Right atrium auricular region (tissue), 2 donors: Measurements from ENCODE around the gene ITPR1. TPM values are rescaled to one million over a fixed set of nuclear protein-coding genes. Genes with fewer than 3 reads are reported as not detected.

Experiments used
- DNase-seq: peaks from one replicate; pipeline ENCODE4 v3.0.0-alpha.2; 2019; ENCODE audit warnings: low spot score
- H3K27ac ChIP-seq, 2 donors: fragments of 200-600 bp; sonication (generic); 1 replicate in 1 of 2; 2 replicates in 1 of 2; pipeline ENCODE4 v1.5.1; 2016 to 2019
- H3K27me3 ChIP-seq, 2 donors: fragments of 200-600 bp; sonication (generic); one replicate each; pipeline versions ENCODE4 v1.5.1 to v1.6.0; 2017 to 2019
- H3K36me3 ChIP-seq: fragments of 200-600 bp; sonication (generic); one replicate; pipeline ENCODE4 v1.5.1; 2016
- H3K4me1 ChIP-seq, 2 donors: fragments of 200-600 bp; sonication (generic); one replicate each; pipeline versions ENCODE4 v1.5.1 to v1.6.0; 2017 to 2019
- H3K4me3 ChIP-seq, 2 donors: fragments of 200-600 bp; sonication (generic); 1 replicate in 1 of 2; 2 replicates in 1 of 2; pipeline ENCODE4 v1.5.1; 2017 to 2019; ENCODE audit warnings: mild to moderate bottlenecking in 1 of 2, moderate library complexity in 1 of 2
- H3K9me3 ChIP-seq, 2 donors: fragments of 200-600 bp; sonication (generic); one replicate each; pipeline ENCODE4 v1.5.1; 2019
- CTCF ChIP-seq, 2 donors: fragments of 200-600 bp; sonication (generic); IDR thresholded peaks; one replicate each; pipeline ENCODE4 v1.5.1; 2019; ENCODE audit warnings: antibody characterized with exemption in 2 of 2
- total RNA-seq, 2 donors: library from RNA; depleted of rRNA; stranded (reverse); fragments of >200 nt; gene quantifications; one replicate each; pipeline ENCODE4 v1.1.0, GENCODE V29; 2016

The ITPR1 gene
- total RNA-seq, 2 donors from 2014 or later = 36.7 to 42.5 TPM

GRCh38 chr3:4689021-4689420 is 195.9 kb downstream of the ITPR1 start:
- Histone ChIP-seq H3K4me3 (no peak overlapping the region), H3K36me3 (peaks cover 53% of the 10 kb centered on the region), H3K27ac (no peak overlapping the region), H3K27me3 (no peaks in the 10 kb centered on the region), H3K4me1 (no peaks in the 10 kb centered on the region), H3K9me3 (peaks cover 5 to 11% of the 10 kb centered on the region in 2 donors)
- no peak for TF ChIP-seq CTCF (IDR thresholded peaks at IDR 0.05)
- DNase-seq = no peak

- no peak for TF ChIP-seq CTCF (IDR thresholded peaks at IDR 0.05)
- DNase-seq = no peak
- Histone ChIP-seq H3K27me3 (no peaks in the 10 kb centered on the region), H3K27ac (no peak overlapping the region), H3K4me3 (no peak overlapping the region), H3K4me1 (no peaks in the 10 kb centered on the region), H3K36me3 (peaks cover 47% of the 10 kb centered on the region), H3K9me3 (peaks cover 5 to 11% of the 10 kb centered on the region in 2 donors)
These were observed 197.1 kb downstream of the ITPR1 start for GRCh38 chr3:4690277-4690676.

- no peak for TF ChIP-seq CTCF (IDR thresholded peaks at IDR 0.05)
- no peaks in the 10 kb centered on the region for H3K4me1 ChIP-seq
- peaks cover 32% of the 10 kb centered on the region for H3K36me3 ChIP-seq
- no peak overlapping the region for H3K4me3 ChIP-seq
- no peak for DNase-seq
- H3K27me3 ChIP-seq = no peaks in the 10 kb centered on the region
- H3K9me3 ChIP-seq = peaks cover 5 to 11% of the 10 kb centered on the region in 2 donors
- H3K27ac ChIP-seq = no peak overlapping the region
These were observed 200.5 kb downstream of the ITPR1 start for GRCh38 chr3:4693620-4694019.

- H3K27ac ChIP-seq = no peak overlapping the region
- no peaks in the 10 kb centered on the region for H3K4me1 ChIP-seq
- H3K36me3 ChIP-seq = peaks cover 34% of the 10 kb centered on the region
- TF ChIP-seq CTCF (IDR thresholded peaks at IDR 0.05) = no peak
- DNase-seq = no peak
- no peak overlapping the region for H3K4me3 ChIP-seq
- no peaks in the 10 kb centered on the region for H3K9me3 ChIP-seq
- H3K27me3 ChIP-seq = no peaks in the 10 kb centered on the region
These were observed 202.7 kb downstream of the ITPR1 start for GRCh38 chr3:4695846-4696245.

- no peaks in the 10 kb centered on the region for H3K4me1 ChIP-seq
- no peak overlapping the region for H3K27ac ChIP-seq
- TF ChIP-seq CTCF (IDR thresholded peaks at IDR 0.05) = no peak
- no peaks in the 10 kb centered on the region for H3K27me3 ChIP-seq
- H3K36me3 ChIP-seq = peaks cover 38% of the 10 kb centered on the region
- no peaks in the 10 kb centered on the region for H3K9me3 ChIP-seq
- DNase-seq = no peak
- H3K4me3 ChIP-seq = no peak overlapping the region
These were observed 203.1 kb downstream of the ITPR1 start for GRCh38 chr3:4696266-4696665.

GRCh38 chr3:4698125-4698821 is 205.1 kb downstream of the ITPR1 start:
- TF ChIP-seq CTCF (IDR thresholded peaks at IDR 0.05) = no peak
- peaks cover 0 to 5% of the 10 kb centered on the region in 2 donors for H3K4me1 ChIP-seq
- no peak for DNase-seq
- H3K4me3 ChIP-seq = no peak overlapping the region
- no peak overlapping the region for H3K27ac ChIP-seq
- no peaks in the 10 kb centered on the region for H3K9me3 ChIP-seq
- no peaks in the 10 kb centered on the region for H3K27me3 ChIP-seq
- peaks cover 33% of the 10 kb centered on the region for H3K36me3 ChIP-seq
